Upper lobe of left lung (tissue), 6 donors: ENCODE results near the gene BCDIN3D. TPM values are rescaled to one million over a fixed set of nuclear protein-coding genes. Genes with fewer than 3 reads are reported as not detected.

Source experiments
- ATAC-seq, 2 donors: fragments of 200-7000 bp; cut with Tn5 transposase; one replicate each; pipeline ENCODE4 v1.9.1; 2022; ENCODE audit warnings: mild to moderate bottlenecking in 2 of 2, moderate library complexity in 2 of 2; ENCODE audit not compliant: low FRiP score in 2 of 2
- DNase-seq, 2 donors: peaks; one replicate each; pipeline ENCODE4 v3.0.0-alpha.2; 2019 to 2020
- H3K27ac ChIP-seq, 4 donors: fragments of 200-600 bp; sonication (generic); one replicate each; pipeline ENCODE4 v1.5.1; 2016 to 2019
- H3K27me3 ChIP-seq, 4 donors: fragments of 200-600 bp; sonication (generic); one replicate each; pipeline ENCODE4 v1.5.1; 2017 to 2019
- H3K36me3 ChIP-seq, 4 donors: fragments of 200-600 bp; sonication (generic); one replicate each; pipeline ENCODE4 v1.5.1; 2016 to 2019
- H3K4me1 ChIP-seq, 4 donors: fragments of 200-600 bp; sonication (generic); one replicate each; pipeline ENCODE4 v1.5.1; 2018 to 2019
- H3K4me3 ChIP-seq, 4 donors: fragments of 200-600 bp; sonication (generic); one replicate each; pipeline ENCODE4 v1.5.1; 2017 to 2019; ENCODE audit warnings: mild to moderate bottlenecking in 2 of 4, moderate library complexity in 1 of 4
- H3K9me3 ChIP-seq, 4 donors: fragments of 200-600 bp; sonication (generic); one replicate each; pipeline ENCODE4 v1.5.1; 2018 to 2019
- EP300 ChIP-seq, 4 donors: sonication (generic); formaldehyde crosslinking; IDR thresholded peaks; one replicate each; pipeline ENCODE4 v1.5.1; 2017; ENCODE audit warnings: antibody characterized with exemption in 4 of 4, control low read depth in 2 of 4
- POLR2A ChIP-seq, 4 donors: fragments of 450-650 bp; IDR thresholded peaks; one replicate each; pipeline ENCODE4 v1.5.1; 2016 to 2017; ENCODE audit warnings: antibody characterized with exemption in 4 of 4, mild to moderate bottlenecking in 2 of 4
- POLR2AphosphoS5 ChIP-seq, 2 donors: sonication (generic); formaldehyde crosslinking; IDR thresholded peaks; one replicate each; pipeline ENCODE4 v1.5.1; 2017; ENCODE audit warnings: antibody characterized with exemption in 2 of 2
- WGBS, 2 donors: methylation state at CpG; one replicate each; pipeline ENCODE4 v1.1.5; 2017 to 2018; 5-methylcytosine and 5-hydroxymethylcytosine counted together
- total RNA-seq, 6 donors: library from RNA; depleted of rRNA in 4 of 6; stranded (reverse); fragments of >200 nt in 4 of 6; gene quantifications; one replicate each; pipeline versions ENCODE4 v1.1.0 to v1.2.1, GENCODE V29; 2016 to 2021
- TF ChIP-seq, protein P1 (sequence below), 6 experiments: fragments of 450-650 bp in 4 of 6; fragments of 200-600 bp in 2 of 6; sonication (generic) in 2 of 6; IDR thresholded peaks; one replicate each; pipeline ENCODE4 v1.5.1; 2016 to 2019; ENCODE audit warnings: antibody characterized with exemption in 6 of 6
- donor health status: DM: no; HTN: no; CAD: no; lungs with moderate emphysema.
- donor health status: DM: no; HTN: yes; CAD: no; lungs with severe emphysema.

The BCDIN3D gene
- total RNA-seq, 6 donors from 2014 or later = 0.44 to 4.9 (median 4.2) TPM

GRCh38 chr12:49832836-49833421 lies 10.0 kb downstream of the BCDIN3D start:
- WGBS, 2 donors = 69 to 72% methylated on average over 5 of the region's 5 CpGs
- Histone ChIP-seq H3K27ac (no peak overlapping the region), H3K36me3 (no peaks in the 10 kb centered on the region), H3K27me3 (no peaks in the 10 kb centered on the region), H3K4me3 (no peak overlapping the region), H3K9me3 (no peaks in the 10 kb centered on the region), H3K4me1 (peaks cover 6 to 9% (median 7%) of the 10 kb centered on the region in 4 donors)
- ATAC-seq (no peak), DNase-seq (no peak)
- TF ChIP-seq, protein P1, sequence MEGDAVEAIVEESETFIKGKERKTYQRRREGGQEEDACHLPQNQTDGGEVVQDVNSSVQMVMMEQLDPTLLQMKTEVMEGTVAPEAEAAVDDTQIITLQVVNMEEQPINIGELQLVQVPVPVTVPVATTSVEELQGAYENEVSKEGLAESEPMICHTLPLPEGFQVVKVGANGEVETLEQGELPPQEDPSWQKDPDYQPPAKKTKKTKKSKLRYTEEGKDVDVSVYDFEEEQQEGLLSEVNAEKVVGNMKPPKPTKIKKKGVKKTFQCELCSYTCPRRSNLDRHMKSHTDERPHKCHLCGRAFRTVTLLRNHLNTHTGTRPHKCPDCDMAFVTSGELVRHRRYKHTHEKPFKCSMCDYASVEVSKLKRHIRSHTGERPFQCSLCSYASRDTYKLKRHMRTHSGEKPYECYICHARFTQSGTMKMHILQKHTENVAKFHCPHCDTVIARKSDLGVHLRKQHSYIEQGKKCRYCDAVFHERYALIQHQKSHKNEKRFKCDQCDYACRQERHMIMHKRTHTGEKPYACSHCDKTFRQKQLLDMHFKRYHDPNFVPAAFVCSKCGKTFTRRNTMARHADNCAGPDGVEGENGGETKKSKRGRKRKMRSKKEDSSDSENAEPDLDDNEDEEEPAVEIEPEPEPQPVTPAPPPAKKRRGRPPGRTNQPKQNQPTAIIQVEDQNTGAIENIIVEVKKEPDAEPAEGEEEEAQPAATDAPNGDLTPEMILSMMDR (IDR thresholded peaks at IDR 0.05) = no peak
- TF ChIP-seq EP300 (IDR thresholded peaks at IDR 0.05) (no peak), POLR2A (IDR thresholded peaks at IDR 0.05) (no peak), POLR2AphosphoS5 (IDR thresholded peaks at IDR 0.05) (no peak)

- WGBS, 2 donors = 91 to 92% methylated on average over 2 of the region's 2 CpGs
- Histone ChIP-seq H3K36me3 (no peaks in the 10 kb centered on the region), H3K4me1 (peaks cover 12 to 18% (median 13%) of the 10 kb centered on the region in 4 donors), H3K27me3 (no peaks in the 10 kb centered on the region), H3K27ac (no peak overlapping the region), H3K4me3 (no peak overlapping the region), H3K9me3 (no peaks in the 10 kb centered on the region)
- DNase-seq = no peak
- no peak for TF ChIP-seq POLR2A (IDR thresholded peaks at IDR 0.05)
- TF ChIP-seq EP300 (IDR thresholded peaks at IDR 0.05) = no peak
- TF ChIP-seq, protein P1 (IDR thresholded peaks at IDR 0.05) = no peak
- no peak for TF ChIP-seq POLR2AphosphoS5 (IDR thresholded peaks at IDR 0.05)
- ATAC-seq = no peak
These were observed 11.2 kb downstream of the BCDIN3D start for GRCh38 chr12:49831717-49832116.

DNA sequence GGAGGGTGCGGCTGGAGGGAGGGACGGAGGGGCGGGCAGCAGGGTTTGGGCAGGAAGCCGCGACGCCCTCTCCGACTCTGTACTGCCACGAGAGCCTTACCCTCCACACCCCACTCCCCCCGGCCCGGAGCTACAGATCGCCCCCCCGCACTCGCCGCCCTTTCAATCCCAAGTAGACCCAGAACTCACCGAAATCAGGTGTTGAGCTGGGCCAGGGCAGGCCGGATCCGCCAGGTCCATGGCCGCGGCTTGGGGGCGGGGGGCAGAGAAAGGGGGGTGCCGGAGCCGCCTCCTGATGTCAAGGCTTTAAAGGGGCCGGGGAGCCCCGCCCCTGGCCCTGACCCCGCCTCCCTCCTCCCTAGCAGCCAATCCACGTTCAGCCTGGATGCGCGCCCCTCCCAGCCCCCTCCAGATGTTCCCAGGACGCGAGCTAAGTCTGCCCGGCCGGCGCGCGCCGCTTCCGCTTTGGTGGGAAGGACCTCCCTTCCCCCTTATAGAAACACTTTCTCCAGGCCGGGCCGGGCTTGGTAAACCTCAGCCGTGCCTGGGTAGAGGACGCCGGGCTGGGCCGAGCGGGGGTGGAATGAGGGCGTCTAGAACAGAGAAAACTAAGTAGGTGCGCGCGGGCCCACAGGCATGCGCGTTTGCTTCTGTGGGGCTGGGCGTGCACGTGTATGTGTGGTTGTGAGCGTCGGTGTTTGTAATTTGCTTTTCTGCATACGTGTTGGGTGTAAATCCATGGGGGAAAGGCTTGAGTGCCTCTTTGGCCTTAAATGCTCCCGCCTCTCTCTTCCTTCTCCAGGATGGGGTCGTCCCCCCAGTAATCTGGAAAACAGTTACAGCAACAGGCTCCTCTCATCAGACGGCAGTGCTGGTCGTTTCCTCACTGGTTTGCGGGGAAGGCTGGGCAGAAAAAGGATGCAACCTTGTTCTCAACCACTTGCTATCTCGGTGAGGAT lies 14.5 kb downstream of the BCDIN3D start, which contains the start of gene NCKAP5L:
Gene NCKAP5L, minus strand, starts transcription at position 281 of the 959 bp plus-strand sequence. CDS start 24,369 bp downstream, outside the sequence.
- peak within 1 kb of the TSS; percentile 89 to 95 (median 93) for H3K27ac ChIP-seq
- H3K36me3 ChIP-seq = no peaks in the 10 kb centered on the region
- DNase-seq (peak; percentile 98 to 99), ATAC-seq (peak; percentile 96 to 98)
- no peaks in the 10 kb centered on the region for H3K9me3 ChIP-seq
- peak in 3 of 4 donors; percentile 18 to 74 (median 53) for TF ChIP-seq POLR2A (IDR thresholded peaks at IDR 0.05)
- TF ChIP-seq POLR2AphosphoS5 (IDR thresholded peaks at IDR 0.05) = peak; percentile 58 to 92
- TF ChIP-seq, protein P1 (IDR thresholded peaks at IDR 0.05) = no peak
- WGBS, 2 donors = 0 to 1% methylated on average over 20 to 57 of the region's 61 CpGs
- H3K4me1 ChIP-seq = peaks cover 35 to 46% (median 40%) of the 10 kb centered on the region in 4 donors
- H3K4me3 ChIP-seq = peak within 1 kb of the TSS; percentile 73 to 98 (median 80)
- H3K27me3 ChIP-seq = no peaks in the 10 kb centered on the region

DNA sequence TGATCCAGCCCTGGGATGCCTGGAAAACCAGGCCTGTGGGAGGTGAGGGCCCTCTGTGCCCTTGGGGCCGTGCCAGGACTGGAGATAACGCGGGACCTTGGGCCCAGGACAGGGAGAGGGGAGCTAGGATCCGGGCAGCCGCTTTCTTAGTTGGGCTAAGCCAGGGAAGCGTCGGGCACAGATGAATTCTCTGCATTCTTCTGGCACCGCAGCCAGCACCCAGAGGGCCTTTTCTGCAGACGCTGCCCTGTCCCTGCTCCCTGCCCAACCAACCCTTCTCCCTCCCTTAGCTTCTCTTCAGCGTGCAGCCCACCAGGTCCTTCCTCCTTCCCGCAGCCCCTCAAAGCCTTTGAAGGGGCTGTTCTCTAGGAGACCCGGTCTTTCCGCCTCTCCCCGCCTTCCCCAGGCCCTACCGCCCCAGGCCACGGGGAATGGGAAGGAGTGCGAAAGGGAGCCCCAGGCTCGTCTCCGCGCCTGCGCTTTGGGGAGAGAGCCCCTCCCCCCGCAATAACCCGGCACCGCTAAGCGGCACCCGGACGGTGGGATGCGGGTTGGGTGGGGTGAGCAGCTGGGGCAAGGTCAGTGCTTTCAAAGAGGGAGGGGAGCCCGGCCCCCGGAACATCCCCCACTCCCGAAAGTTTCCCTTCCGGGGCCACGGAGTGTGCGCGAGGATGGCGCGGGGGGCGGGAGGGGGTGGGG lies 15.4 kb downstream of the BCDIN3D start:
- Histone ChIP-seq H3K27ac (peak overlapping the region; percentile 89 to 95 (median 93)), H3K4me3 (peak overlapping the region; percentile 73 to 98 (median 80)), H3K9me3 (no peaks in the 10 kb centered on the region), H3K27me3 (no peaks in the 10 kb centered on the region), H3K4me1 (peaks cover 35 to 46% (median 40%) of the 10 kb centered on the region in 4 donors), H3K36me3 (no peaks in the 10 kb centered on the region)
- TF ChIP-seq, protein P1 (IDR thresholded peaks at IDR 0.05) = peak in 1 of 6 experiments; percentile 13
- TF ChIP-seq POLR2A (IDR thresholded peaks at IDR 0.05) (peak in 2 of 4 donors; percentile 13 to 25), POLR2AphosphoS5 (IDR thresholded peaks at IDR 0.05) (no peak), EP300 (IDR thresholded peaks at IDR 0.05) (no peak)
- DNase-seq (peak; percentile 66 to 88), ATAC-seq (peak; percentile 60 to 72)
- 0 to 8% methylated on average over 18 to 20 of the region's 38 CpGs for WGBS, 2 donors
